ENCODE measurements around the gene MOBP. TPM values are rescaled to one million over a fixed set of nuclear protein-coding genes. Genes with fewer than 3 reads are reported as not detected.

The MOBP gene
- total RNA-seq = not detected in 2 replicates

GRCh38 chr3:39467394-39468107, at the start of gene MOBP:
MOBP (plus strand) TSS chr3:39467680; CDS start chr3:39502070, 34,390 bp downstream.

Other genes with a start within 250 kb of the MOBP start
- gene CX3CR1, start 187.6 kb upstream of the MOBP start, total RNA-seq = under 0.01 TPM in 1 of 2 replicates, not detected in the other
- not detected in 2 replicates for gene CCR8, start 138.0 kb upstream of the MOBP start, total RNA-seq
- gene SLC25A38, start 84.3 kb upstream of the MOBP start, total RNA-seq = 22.0 and 25.2 TPM in 2 replicates
- 1,253 and 1,772 TPM in 2 replicates for gene RPSA, start 61.0 kb upstream of the MOBP start, total RNA-seq